ENCODE data around the gene PAQR8. TPM values are rescaled to one million over a fixed set of nuclear protein-coding genes. Genes with fewer than 3 reads are reported as not detected.
"Not testable (repeated sequence)": the region's sequence is repeated elsewhere in the genome, so short reads cannot be mapped to it uniquely, and the experiment has no call there.

Gene PAQR8
- polyA plus RNA-seq, 3 donors = 25.7 to 31.3 (median 29.3) TPM

DNA sequence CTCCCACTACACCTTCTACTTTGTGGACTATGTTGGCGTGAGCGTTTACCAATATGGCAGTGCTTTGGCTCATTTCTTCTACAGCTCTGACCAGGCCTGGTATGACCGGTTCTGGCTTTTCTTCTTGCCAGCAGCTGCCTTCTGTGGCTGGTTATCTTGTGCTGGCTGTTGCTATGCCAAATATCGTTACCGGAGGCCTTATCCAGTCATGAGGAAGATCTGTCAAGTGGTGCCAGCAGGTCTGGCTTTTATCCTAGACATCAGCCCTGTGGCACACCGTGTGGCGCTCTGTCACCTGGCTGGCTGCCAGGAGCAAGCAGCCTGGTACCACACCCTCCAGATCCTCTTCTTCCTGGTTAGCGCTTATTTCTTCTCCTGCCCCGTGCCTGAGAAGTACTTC is 41.7 kb downstream of the PAQR8 start:
- no peak for DNase-seq (ENCODE audit: low read depth in 3 of 3, low spot score in 2 of 3)

DNA sequence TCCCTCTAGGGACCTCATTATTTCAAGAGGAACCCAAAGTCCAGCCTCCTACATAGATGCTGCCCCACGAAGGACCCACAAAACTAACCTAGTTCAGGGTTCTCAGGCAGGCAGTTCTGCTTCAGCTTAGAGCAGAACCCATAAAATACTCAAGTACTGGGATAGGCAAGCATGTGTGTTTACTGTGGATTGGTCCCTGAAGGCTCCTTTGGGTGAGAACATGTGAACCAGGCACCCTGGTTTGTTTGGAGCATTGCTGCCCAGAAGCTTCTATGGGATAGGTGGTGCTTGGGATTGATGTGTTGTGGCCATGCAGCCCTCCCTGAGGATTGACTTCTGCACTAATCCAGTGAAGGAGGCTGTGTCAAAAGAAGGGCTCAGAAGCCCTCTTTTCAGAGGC is 43.3 kb downstream of the PAQR8 start:
- DNase-seq (ENCODE audit: low read depth in 3 of 3, low spot score in 2 of 3) = no peak

DNA sequence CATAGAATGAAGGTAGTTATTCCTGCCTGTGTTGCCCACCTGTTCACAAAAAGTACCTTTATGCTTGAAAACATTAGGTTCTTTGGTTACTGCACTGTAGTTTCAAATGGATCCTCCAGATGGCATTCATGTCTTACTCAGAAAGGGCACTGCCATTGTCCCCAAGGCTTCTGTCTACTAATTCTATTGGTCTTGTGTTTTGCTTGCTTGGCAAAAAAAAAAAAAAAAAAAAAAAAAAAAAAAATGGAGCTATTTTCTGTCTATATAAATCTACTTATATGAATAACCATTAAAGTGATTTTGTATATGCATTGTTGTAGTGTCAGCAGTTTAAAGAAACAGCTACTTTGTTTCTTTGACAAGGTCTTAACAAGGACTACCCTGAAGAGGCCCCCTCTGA is 45.5 kb downstream of the PAQR8 start:
- no peak for DNase-seq (ENCODE audit: low read depth in 3 of 3, low spot score in 2 of 3)

DNA sequence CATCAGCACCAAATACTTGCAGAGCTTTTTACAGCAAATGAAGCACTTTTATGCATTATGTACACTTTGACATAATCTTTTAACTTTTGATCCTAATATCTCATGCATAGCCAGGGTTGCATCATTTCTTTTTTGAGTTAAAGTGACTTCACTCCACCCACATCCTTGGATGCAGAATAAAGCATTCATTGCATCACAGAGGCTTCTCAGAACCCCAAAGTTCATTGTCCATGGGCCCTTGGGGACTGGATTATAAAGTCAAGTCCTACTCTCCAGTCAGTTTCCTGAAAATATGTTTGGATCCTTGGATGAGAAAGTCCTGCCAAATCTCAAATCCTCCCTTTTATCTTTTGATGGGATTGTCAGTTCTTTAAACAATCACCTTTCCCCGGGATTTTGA is 47.5 kb downstream of the PAQR8 start:
- no peak for DNase-seq (ENCODE audit: low read depth in 3 of 3, low spot score in 2 of 3)

DNA sequence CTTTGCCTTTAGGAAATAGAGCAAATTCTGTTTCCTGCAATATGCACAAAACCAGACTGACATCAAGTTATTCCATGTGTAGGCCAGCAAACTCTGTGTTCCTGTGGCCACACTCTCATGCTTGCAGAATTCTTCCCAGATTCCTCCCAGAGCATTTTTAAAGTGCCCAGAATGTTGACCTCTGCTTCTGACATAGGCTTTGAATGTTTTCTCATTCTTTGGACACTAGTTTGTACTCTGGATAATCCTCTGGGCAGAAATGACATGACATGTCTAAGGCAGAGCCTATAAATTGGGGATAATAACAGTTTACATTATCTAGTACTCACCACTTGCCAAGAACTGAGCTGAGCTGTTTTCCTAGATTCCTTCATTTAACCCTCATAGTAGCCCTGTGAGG is 49.0 kb downstream of the PAQR8 start:
- no peak for DNase-seq (ENCODE audit: low read depth in 3 of 3, low spot score in 2 of 3)

DNA sequence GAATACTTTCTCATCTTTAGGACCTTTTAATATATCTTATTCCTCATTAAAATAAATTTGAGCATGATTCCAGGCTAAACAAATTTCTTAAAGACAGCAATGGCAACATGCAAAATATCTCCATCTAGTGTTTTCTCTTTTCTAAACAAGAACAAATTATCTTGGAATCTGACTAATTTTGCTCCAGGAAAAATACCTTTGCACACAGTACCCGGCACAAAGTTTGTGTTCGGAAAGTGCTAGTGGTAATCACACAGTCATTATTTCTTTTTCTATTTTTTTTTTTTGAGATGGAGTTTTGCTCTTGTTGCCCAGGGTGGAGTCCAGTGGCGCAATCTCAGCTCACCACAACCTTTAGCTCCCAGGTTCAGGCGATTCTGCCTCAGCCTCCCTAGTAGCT is 50.0 kb downstream of the PAQR8 start:
- DNase-seq (ENCODE audit: low read depth in 3 of 3, low spot score in 2 of 3) = no peak

DNA sequence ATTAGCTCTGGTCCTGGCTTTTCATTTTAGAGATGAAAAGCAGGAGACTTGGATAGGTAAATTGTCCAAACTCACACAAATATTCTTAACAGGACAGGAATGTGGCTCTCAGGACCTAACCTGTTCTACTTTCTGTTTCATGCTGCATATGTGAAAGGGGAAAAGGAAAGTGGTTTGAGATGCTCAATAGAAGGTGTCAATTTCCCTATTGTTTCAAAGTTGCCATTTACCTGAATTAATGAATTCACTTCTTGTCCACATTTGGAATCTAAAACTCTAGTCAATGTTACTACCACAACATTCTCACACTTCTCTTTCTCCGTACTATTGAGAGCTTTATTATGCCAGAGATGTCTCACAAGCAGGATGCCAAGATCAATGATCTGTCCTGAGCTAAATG is 53.4 kb downstream of the PAQR8 start:
- no peak for DNase-seq (ENCODE audit: low read depth in 3 of 3, low spot score in 2 of 3)

DNA sequence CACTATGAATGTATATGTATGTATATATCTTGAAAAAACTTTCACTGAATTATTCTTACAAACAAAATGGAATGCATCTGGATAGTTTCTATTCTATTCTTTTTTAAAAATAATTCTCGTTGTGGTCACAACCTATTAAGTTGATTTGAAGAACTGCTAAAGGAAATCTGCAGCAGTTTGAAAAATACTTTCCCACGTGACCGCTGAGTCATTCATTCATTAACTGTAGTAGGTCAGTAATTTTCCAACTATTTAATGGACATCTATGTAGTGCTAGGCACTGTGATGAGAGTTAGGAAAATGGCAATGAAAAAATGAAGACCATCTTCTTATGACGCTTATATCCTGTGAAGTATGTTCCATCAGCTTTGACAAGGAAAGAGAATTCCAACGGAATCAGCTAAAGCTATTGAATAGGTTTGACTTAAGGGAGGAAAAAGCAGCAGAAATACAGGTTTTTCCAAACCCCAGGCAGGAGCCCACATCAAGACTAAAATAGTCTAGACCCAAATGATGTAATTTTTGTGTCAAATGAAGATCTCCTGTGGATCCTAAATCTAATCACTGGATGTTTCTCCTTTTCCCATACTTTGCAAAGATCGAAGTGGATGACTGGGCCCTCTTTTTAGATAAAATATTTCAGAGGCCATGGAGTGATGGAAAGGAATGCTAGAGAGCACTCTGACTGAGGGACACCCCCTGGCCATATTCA is 54.1 kb downstream of the PAQR8 start:
- no peak for DNase-seq (ENCODE audit: low read depth in 3 of 3, low spot score in 2 of 3)

DNA sequence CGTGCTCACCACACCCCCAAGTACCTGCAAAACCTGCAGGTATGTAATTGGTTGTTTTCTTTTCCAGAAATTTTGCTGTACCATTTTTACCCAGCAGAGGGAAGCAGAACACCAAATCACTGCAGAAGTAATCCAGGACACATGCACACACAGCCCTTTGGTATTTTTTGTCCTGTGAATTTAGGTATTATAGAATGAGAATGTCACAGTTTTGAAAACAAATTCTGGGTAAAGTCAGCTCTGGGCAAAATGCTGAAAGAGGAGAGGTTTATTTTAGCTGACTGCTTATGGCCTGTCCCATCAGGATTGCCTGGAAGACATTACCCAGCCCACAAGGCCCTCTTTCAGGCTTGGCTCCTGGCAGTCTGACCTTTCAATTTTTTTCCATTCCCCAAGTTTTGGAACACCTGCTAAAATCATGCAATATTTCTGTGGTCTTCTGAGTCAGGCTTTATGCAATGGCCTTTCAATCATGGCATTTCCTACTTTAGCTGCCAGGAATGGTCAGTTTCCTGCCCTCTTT is 54.7 kb downstream of the PAQR8 start:
- peak; percentile 55 to 60 (median 57) for DNase-seq (ENCODE audit: low read depth in 3 of 3, low spot score in 2 of 3)

DNA sequence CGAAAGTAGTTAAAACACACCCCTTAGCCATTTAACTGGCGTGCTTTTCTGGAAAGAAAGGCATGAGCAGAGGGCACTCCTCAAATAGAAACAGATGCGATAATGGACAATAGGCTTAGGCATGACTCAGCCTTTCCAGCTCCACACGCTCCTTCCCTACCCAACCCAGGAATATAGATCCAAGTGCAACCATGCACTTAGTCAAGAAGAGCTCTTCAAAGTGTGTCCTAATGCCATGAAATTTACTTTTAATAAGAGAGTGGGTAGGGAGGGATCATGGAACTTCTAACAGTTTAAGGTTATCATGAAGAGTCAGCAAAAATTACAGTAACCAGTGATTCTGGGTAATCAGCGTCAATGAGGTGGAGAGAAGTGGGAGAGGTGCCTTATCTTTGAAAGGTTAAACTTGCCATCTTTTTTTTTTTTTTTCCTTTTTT is 55.7 kb downstream of the PAQR8 start:
- DNase-seq (ENCODE audit: low read depth in 3 of 3, low spot score in 2 of 3) = no peak

DNA sequence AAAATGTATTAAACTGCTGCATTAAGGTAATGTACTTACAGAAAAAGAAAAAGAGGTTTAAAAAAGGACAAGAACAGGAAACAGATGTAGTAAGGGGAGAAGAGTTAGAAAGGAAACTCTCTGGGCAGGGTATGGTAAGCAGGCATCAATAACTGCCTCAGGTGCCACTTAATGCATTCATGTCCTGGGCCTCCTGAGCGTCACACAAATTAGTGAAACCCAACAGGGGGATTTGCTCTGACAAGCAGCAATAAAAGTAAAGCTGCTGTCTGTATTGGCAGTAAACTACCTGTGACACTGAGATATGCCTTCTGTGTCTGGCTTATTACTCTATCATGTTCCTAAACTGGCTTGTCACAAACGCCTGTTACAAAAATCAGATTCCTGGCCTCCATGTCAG is 56.7 kb downstream of the PAQR8 start:
- no peak for DNase-seq (ENCODE audit: low read depth in 3 of 3, low spot score in 2 of 3)

DNA sequence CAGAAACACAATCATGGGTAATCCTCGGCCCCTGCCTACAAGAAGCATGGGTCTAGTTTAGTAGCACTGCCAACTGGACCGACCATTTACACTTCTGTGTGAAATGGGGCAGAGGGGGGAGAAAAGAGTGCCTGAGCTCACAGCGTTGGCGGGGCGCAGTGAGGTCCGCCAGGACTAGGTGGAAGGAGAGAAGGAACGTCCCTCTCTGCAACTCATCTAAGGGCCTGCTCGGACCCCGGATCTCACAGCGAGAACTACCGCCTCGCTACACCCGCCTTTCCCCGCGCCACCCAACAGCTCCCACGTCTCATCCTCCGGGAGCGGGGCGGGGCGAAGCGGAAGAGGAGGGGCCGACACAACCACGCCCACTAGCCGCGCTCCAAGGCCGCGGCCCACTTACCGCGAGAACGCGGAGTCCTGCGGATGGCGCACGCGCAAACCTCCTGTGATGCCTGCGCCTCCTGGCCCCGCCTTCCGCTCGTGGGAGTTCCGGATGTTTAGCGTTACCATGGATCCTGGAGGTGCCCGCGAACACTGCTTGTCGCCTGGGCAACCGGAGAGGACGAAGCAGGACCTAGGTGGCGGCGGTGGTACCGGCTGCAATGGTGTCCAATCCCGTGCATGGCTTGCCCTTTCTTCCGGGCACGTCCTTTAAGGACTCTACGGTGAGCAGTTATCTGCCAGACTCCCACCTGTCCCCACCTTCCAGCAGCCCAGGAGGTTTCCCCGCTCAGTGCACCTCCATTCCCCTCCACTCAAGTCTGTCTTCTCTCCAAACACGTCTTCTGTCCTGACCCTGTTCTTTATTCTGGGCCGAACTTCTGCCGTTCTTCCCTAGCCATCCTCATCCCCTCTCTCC is 58.1 kb downstream of the PAQR8 start, which contains the start of gene EFHC1:
Gene EFHC1 (plus strand): TSS at position 534 of the 859 bp plus-strand sequence. CDS start 69 bp downstream, at position 603.
- DNase-seq (ENCODE audit: low read depth in 3 of 3, low spot score in 2 of 3) = peak; percentile 96 to 97 (median 96)

DNA sequence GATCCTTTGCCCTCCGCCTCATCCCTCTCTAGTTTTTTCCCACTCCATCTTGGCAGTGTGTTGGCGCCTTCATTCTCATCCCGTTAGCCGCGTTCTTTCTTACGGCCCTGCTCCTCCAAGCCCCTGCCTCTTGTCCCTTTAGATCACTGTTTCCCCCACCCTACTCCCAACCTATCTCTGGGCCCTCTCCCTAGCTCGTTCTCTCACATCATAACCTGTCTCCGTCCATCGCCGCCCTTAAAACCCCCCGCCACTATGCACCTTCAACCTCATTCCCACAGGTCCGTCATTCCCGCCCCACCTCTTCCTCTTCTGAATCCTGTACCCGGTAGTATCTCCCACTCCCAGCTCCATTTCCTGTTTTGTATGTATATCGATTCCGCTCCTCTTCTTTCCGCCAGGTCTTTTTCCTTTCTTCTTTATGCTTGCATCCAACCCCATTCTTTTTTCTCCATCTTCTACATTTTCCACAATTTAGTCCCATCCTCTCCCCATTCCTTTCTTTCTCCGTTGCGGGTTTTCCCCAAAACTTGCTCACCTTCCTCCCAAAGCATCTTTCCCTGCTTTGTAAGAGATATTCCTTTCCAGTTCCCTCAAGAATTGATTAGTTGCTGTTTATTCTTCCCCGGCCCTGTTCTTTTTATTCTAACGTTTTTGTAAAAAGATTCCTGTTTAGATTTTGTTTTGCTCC is 58.9 kb downstream of the PAQR8 start:
- DNase-seq (ENCODE audit: low read depth in 3 of 3, low spot score in 2 of 3) = peak in 1 of 3 donors; percentile 29

DNA sequence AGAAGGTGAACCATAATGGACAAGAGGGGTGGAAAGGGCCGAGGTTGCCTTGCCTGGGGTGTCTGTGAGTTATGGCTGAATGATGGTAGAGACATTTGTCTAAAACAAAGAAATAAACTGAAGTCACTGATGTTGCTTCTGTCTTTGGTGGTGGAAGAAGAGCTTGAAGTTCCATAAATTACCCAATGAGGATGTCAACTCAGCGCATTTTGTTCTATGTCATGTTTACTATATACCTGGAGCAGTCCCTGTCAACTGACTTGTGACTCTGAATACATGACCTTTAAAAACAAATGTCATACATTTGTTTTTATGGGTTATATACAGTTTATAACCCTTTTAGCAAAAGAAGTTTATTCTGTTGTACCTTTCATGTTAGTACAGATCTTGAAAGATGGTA is 60.2 kb downstream of the PAQR8 start:
- DNase-seq (ENCODE audit: low read depth in 3 of 3, low spot score in 2 of 3) = no peak

DNA sequence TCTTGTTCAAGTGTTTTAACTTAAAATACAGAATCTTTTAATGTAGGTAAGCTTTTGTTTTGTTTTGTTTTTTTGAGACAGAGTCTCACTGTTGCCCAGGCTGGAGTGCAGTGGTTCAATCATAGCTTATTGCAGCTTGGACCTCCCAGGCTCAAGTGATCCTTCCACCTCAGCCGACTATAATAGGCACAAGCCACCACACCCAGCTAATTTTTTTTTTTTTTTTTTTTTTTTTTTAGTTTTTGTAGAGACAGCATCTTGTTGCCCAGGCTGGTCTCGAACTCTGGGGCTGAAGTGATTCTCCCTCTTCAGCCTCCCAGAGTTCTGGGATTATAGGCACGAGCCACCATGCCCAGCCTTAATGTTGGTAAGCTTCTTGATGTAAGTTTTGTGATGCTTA is 61.5 kb downstream of the PAQR8 start:
- DNase-seq (ENCODE audit: low read depth in 3 of 3, low spot score in 2 of 3) = no peak

DNA sequence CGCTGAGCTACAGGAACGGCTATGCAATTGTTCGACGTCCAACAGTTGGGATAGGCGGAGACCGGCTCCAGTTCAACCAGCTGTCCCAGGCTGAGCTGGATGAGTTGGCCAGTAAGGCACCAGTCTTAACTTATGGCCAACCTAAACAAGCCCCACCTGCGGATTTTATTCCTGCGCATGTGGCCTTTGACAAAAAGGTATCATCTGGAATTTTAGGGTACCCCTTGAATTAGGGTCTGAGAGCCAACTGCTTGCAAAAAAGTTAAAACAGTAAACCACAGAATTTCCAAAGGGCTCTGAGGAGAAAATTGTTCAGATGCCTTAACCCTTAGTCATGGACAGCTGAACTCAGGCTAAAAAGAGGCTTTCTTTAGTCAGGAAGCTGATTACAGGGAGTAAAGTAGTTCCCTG is 62.0 kb downstream of the PAQR8 start:
- no peak for DNase-seq (ENCODE audit: low read depth in 3 of 3, low spot score in 2 of 3)

DNA sequence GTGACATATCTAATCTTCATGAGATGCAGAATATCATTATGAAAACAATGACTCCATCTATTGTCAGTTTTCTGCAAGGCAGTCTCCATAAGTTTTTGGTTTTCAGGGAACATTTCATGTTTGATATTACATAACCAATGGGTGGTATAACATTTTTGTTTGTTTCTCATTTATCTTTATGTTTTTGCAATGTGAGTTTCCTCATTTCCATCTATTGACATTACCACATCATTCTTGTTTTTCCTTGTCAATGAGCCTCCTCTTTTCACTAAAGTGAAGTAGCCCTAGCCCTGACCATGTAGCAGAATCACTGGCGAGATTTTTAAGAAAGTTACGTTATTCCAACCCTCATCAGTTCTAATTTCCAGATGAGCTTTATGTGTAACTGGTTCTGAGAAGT is 62.6 kb downstream of the PAQR8 start:
- DNase-seq (ENCODE audit: low read depth in 3 of 3, low spot score in 2 of 3) = no peak

DNA sequence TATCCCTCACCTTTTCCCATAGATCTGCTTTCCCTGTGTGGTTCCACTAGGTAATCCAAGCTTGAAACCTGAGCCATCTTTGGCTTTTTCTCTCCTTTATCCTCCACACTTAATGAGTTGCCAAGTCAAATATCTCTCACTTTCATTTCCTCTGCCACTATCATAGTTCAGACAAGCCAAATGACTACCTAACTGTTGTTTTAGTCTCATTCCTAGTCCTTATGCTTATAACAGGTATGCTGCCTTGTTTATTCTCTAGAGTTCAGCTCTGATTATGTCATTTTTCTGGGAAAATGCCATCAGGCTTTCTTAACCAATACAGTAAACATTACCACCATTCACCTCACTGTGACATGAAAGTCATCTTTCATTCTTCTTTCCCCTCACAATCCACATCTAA is 64.7 kb downstream of the PAQR8 start:
- no peak for DNase-seq (ENCODE audit: low read depth in 3 of 3, low spot score in 2 of 3)

DNA sequence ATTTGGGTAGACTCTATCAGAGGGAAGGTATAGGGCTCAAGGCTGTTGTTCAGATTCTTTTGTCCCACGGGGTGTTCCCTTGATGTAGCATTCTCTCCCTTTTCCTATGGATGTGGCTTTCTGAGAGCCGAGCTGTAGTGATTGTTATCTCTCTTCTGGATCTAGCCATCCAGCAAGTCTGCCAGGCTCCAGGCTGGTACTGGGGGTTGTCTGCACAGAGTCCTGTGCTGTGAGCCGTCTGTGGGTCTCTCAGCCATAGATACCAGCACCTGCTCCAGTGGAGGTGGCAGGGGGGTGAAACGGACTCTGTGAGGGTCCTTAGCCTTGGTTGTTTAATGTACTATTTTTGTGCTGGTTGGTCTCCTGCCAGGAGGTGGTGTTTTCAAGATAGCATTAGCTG is 71.3 kb downstream of the PAQR8 start:
- not testable (repeated sequence) for DNase-seq (ENCODE audit: low read depth in 3 of 3, low spot score in 2 of 3)

DNA sequence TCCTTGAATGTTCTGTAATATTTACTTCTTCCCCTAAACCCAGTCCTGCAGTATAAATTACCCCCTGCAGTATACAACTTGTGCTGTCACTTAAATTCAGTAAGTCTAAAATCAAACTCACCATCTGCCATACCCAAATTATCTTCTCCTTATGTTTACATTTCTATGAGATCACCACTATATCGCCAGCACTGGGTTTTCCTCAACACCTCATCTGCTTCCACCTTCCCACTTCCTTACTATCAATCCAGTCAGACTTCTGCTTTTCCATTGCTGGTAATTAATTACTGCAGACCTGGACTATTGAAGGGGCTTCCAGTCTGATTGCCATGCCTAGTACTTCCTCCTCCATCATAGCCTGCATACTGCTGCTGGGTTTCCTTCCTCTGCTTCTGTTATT is 73.4 kb downstream of the PAQR8 start:
- DNase-seq (ENCODE audit: low read depth in 3 of 3, low spot score in 2 of 3) = no peak

DNA sequence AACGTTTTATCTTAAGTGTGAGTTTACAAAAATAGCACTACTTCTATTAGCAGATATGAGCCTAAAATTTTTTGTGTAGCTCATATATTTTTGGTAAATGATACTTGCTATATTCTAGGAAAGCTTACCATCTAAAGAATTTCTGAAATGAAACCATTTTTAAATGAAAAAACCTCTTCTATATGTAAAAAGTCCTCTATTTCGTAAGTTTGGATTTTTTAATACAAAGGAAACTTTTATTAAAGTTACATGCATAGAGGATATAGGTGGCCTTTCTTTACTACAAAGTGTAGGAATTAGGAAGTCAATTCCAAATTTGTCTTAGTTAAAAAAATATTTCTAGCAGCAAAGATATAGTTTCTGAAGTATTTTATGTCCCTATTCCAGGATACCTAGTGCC is 77.0 kb downstream of the PAQR8 start:
- no peak for DNase-seq (ENCODE audit: low read depth in 3 of 3, low spot score in 2 of 3)
